ENCODE results near the gene CTU2. TPM values are rescaled to one million over a fixed set of nuclear protein-coding genes. Genes with fewer than 3 reads are reported as not detected.
A peak's percentile ranks its signal among the peaks of the same experiment; 100 is the strongest.

Gene CTU2
- total RNA-seq, 1 experiment from 2014 or later, result 24.8 TPM

DNA sequence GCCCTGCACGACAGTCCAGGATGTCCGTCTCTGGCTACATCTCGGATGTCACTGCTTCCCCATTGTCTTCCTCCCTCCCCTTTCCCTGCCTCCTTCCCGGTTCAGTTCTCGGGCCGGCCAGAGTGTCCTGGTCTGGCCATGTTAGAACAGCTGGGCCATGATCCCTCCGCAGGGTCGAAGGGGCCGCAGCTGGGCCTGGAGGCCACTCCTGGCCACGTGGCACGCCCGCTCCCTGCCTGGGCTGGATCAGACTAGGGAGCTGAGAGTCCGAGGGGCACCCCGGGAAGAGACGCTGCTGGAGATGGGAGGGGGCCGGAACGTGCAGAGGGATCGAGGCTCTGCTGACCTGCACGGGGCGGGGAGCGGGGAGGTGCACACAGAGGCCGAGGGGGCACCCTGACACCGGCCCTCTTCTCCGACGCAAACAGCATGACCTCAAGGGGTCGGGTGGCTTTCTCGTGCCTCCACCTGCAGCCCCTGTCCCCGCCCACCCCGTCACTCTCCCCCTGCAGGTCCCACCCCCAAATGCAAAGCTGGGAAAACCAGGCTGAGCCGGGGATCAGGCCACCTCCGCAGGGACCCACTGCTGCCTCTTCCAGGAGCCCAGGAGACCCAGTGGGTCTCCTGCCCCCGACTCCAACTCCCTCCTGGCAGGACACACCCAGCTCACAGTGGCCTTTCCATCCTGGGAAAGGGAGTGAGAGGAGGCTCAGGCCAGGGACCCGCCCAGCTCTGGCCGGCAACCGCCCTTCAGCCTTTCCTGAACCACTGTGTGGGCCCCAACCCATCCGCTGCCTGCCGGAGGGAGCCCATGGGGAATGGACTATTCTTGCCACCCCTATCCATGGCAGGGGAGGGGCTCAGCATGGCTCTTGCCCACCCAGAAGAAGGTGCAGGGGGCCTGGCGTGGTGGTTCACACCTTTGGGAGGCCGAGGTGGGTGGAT lies 38.5 kb downstream of the CTU2 start:
- intact Hi-C loops (cut with micrococcal nuclease; ENCODE audit: unreplicated experiment) (no loop called here), in situ Hi-C loops (cut with HindIII; ENCODE audit: low pct_unique_long_range_greater_than_20kb, low sequenced_read_pairs) (no loop called here)
- H3K9me3 ChIP-seq (ENCODE audit: control insufficient read depth, insufficient read depth, low read depth, low read length), result no peaks in the 10 kb centered on the region
- H3K4me3 ChIP-seq (ENCODE audit: low read depth in 2 of 2, low read length in 2 of 2), result no peak overlapping the region
- H3K4me1 ChIP-seq (ENCODE audit: control insufficient read depth, insufficient read depth, low read length), result no peaks in the 10 kb centered on the region; the same call in 1 of the 2 replicates
- H3K27me3 ChIP-seq (ENCODE audit: control insufficient read depth, insufficient read depth, low read length), result no peaks in the 10 kb centered on the region
- DNase-seq (ENCODE audit: low read depth, low spot score) (no peak), ATAC-seq (no peak)
- no peaks in the 10 kb centered on the region; the same call in 1 of the 2 replicates for H3K36me3 ChIP-seq (ENCODE audit: control insufficient read depth, insufficient read depth, low read length)
- CTCF ChIA-PET, result no interaction called here
- H3K27ac ChIP-seq (ENCODE audit: low read length), result peak overlapping the region; percentile 4; the same call in 1 of the 2 replicates
- TF ChIP-seq SIN3A (IDR thresholded peaks at IDR 0.05; ENCODE audit: borderline replicate concordance, insufficient read depth, low read depth, low read length), result no peak
- TF ChIP-seq, protein P1, sequence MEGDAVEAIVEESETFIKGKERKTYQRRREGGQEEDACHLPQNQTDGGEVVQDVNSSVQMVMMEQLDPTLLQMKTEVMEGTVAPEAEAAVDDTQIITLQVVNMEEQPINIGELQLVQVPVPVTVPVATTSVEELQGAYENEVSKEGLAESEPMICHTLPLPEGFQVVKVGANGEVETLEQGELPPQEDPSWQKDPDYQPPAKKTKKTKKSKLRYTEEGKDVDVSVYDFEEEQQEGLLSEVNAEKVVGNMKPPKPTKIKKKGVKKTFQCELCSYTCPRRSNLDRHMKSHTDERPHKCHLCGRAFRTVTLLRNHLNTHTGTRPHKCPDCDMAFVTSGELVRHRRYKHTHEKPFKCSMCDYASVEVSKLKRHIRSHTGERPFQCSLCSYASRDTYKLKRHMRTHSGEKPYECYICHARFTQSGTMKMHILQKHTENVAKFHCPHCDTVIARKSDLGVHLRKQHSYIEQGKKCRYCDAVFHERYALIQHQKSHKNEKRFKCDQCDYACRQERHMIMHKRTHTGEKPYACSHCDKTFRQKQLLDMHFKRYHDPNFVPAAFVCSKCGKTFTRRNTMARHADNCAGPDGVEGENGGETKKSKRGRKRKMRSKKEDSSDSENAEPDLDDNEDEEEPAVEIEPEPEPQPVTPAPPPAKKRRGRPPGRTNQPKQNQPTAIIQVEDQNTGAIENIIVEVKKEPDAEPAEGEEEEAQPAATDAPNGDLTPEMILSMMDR (IDR thresholded peaks at IDR 0.05), result no peak
- TF ChIP-seq TCF7L2 (IDR thresholded peaks at IDR 0.05; ENCODE audit: low read depth, low read length), result no peak
- TF ChIP-seq, protein P2, sequence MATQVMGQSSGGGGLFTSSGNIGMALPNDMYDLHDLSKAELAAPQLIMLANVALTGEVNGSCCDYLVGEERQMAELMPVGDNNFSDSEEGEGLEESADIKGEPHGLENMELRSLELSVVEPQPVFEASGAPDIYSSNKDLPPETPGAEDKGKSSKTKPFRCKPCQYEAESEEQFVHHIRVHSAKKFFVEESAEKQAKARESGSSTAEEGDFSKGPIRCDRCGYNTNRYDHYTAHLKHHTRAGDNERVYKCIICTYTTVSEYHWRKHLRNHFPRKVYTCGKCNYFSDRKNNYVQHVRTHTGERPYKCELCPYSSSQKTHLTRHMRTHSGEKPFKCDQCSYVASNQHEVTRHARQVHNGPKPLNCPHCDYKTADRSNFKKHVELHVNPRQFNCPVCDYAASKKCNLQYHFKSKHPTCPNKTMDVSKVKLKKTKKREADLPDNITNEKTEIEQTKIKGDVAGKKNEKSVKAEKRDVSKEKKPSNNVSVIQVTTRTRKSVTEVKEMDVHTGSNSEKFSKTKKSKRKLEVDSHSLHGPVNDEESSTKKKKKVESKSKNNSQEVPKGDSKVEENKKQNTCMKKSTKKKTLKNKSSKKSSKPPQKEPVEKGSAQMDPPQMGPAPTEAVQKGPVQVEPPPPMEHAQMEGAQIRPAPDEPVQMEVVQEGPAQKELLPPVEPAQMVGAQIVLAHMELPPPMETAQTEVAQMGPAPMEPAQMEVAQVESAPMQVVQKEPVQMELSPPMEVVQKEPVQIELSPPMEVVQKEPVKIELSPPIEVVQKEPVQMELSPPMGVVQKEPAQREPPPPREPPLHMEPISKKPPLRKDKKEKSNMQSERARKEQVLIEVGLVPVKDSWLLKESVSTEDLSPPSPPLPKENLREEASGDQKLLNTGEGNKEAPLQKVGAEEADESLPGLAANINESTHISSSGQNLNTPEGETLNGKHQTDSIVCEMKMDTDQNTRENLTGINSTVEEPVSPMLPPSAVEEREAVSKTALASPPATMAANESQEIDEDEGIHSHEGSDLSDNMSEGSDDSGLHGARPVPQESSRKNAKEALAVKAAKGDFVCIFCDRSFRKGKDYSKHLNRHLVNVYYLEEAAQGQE (IDR thresholded peaks at IDR 0.05; ENCODE audit: insufficient read depth in 1 of 2, low read depth in 2 of 2, low read length in 1 of 2), result no peak
- TF ChIP-seq POLR2AphosphoS5 (IDR thresholded peaks at IDR 0.05; ENCODE audit: low read depth, low read length), result no peak
- no TSS peak for BruUV-seq (replicated peaks)
- POLR2A ChIA-PET, result no interaction called here

DNA sequence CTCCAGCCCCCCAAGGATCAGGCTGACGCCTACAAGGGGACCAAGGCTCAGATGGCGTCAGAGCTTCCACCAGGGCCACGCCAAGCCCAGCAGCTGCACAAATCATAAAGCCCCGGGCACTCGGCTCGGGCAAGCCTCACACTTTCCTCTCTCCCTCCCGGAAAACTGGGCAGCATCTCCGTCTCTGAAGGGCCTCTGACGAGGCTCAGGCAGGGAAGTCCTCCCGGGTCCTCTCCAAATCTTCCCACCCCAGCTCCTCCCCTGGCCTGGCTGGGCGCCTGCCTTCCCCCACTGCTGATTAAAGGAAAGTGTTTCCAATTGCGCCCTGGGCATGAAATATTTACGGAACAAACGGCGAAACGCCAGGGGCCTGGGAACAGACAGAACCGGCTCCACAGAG lies 40.2 kb downstream of the CTU2 start:
- intact Hi-C loops (cut with micrococcal nuclease; ENCODE audit: unreplicated experiment), result no loop called here
- no peak overlapping the region for H3K4me3 ChIP-seq (ENCODE audit: low read depth in 2 of 2, low read length in 2 of 2)
- CTCF ChIA-PET, result interaction anchor here (0.5 kb wide), 1 partner anchor 16 kb away, joined by 3 read pairs; no protein-coding TSS in a partner anchor
- POLR2A ChIA-PET, result no interaction called here
- H3K9me3 ChIP-seq (ENCODE audit: control insufficient read depth, insufficient read depth, low read depth, low read length), result no peaks in the 10 kb centered on the region
- DNase-seq (ENCODE audit: low read depth, low spot score), result no peak
- TF ChIP-seq SIN3A (IDR thresholded peaks at IDR 0.05; ENCODE audit: borderline replicate concordance, insufficient read depth, low read depth, low read length) (no peak), POLR2AphosphoS5 (IDR thresholded peaks at IDR 0.05; ENCODE audit: low read depth, low read length) (no peak), TCF7L2 (IDR thresholded peaks at IDR 0.05; ENCODE audit: low read depth, low read length) (no peak)
- TF ChIP-seq, protein P1 (IDR thresholded peaks at IDR 0.05), result no peak
- TF ChIP-seq, protein P2 (IDR thresholded peaks at IDR 0.05; ENCODE audit: insufficient read depth in 1 of 2, low read depth in 2 of 2, low read length in 1 of 2), result no peak
- ATAC-seq, result no peak
- BruUV-seq (replicated peaks), result no TSS peak
- H3K27me3 ChIP-seq (ENCODE audit: control insufficient read depth, insufficient read depth, low read length), result no peaks in the 10 kb centered on the region
- no peaks in the 10 kb centered on the region; the same call in 1 of the 2 replicates for H3K4me1 ChIP-seq (ENCODE audit: control insufficient read depth, insufficient read depth, low read length)
- no peak overlapping the region for H3K27ac ChIP-seq (ENCODE audit: low read length)
- in situ Hi-C loops (cut with HindIII; ENCODE audit: low pct_unique_long_range_greater_than_20kb, low sequenced_read_pairs), result no loop called here
- H3K36me3 ChIP-seq (ENCODE audit: control insufficient read depth, insufficient read depth, low read length), result no peaks in the 10 kb centered on the region
